Measurements from ENCODE around the gene AK1. TPM values are rescaled to one million over a fixed set of nuclear protein-coding genes. Genes with fewer than 3 reads are reported as not detected.

Gene AK1
- total and polyA plus RNA-seq, 9 of the 15 experiments (the other 6 are each of a cell fraction or from before 2014, with no cell fraction given) = 10.1 to 71.8 (median 39.0) TPM

DNA sequence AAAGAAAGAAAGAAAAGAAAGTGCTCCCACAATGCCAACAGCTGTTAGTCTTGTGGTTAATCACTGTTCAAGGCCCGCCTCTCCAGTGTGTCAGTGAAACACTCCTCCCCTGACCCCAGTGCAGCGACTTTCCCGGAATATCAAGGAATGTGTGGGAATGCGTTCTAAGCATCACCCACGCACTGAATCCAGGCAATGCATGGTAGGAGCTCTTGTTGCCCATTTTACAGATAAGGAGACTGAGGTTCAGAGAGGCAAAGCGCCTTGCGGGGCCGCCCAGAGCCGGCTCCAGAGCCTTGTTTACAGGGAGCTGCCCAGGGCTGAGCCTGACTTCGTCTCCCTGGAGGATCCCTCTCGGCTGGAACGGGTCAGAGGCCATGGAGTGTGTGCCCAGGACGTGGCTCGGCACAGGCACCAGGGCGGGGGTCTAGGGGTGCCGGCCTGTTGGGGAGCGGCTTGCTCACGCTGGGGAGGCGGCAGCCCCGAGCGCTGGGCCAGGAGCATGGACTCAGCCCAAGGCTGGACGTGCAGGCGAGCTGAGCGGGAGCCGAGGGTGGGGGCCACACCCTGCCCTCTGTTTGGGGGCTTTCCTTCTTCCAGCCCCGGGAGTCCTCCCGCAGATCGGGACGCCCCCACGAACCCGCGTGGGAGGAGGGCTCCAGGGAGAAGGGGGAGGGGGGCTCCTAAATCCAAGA is 21.1 kb upstream of the AK1 start (continued):
- TF ChIP-seq, protein P1, sequence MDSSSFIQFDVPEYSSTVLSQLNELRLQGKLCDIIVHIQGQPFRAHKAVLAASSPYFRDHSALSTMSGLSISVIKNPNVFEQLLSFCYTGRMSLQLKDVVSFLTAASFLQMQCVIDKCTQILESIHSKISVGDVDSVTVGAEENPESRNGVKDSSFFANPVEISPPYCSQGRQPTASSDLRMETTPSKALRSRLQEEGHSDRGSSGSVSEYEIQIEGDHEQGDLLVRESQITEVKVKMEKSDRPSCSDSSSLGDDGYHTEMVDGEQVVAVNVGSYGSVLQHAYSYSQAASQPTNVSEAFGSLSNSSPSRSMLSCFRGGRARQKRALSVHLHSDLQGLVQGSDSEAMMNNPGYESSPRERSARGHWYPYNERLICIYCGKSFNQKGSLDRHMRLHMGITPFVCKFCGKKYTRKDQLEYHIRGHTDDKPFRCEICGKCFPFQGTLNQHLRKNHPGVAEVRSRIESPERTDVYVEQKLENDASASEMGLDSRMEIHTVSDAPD (CRISPR knock-in tag; IDR thresholded peaks at IDR 0.05) = no peak
- no peak for TF ChIP-seq ZNF77 (CRISPR knock-in tag; IDR thresholded peaks at IDR 0.05)
- TF ChIP-seq, protein P2, sequence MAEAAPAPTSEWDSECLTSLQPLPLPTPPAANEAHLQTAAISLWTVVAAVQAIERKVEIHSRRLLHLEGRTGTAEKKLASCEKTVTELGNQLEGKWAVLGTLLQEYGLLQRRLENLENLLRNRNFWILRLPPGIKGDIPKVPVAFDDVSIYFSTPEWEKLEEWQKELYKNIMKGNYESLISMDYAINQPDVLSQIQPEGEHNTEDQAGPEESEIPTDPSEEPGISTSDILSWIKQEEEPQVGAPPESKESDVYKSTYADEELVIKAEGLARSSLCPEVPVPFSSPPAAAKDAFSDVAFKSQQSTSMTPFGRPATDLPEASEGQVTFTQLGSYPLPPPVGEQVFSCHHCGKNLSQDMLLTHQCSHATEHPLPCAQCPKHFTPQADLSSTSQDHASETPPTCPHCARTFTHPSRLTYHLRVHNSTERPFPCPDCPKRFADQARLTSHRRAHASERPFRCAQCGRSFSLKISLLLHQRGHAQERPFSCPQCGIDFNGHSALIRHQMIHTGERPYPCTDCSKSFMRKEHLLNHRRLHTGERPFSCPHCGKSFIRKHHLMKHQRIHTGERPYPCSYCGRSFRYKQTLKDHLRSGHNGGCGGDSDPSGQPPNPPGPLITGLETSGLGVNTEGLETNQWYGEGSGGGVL (CRISPR knock-in tag; IDR thresholded peaks at IDR 0.05) = no peak
- no peak for TF ChIP-seq KDM2B (CRISPR knock-in tag; IDR thresholded peaks at IDR 0.05)
- no peak for TF ChIP-seq NFE2L1 (tag; IDR thresholded peaks at IDR 0.05; ENCODE audit: borderline replicate concordance, low read depth)
- no peak for TF ChIP-seq MEF2A (IDR thresholded peaks at IDR 0.05; ENCODE audit: control insufficient read depth, low read depth, low read length)
- no peak for TF ChIP-seq FOXA1 (IDR thresholded peaks at IDR 0.05; ENCODE audit: borderline replicate concordance)
- TF ChIP-seq, protein P3, sequence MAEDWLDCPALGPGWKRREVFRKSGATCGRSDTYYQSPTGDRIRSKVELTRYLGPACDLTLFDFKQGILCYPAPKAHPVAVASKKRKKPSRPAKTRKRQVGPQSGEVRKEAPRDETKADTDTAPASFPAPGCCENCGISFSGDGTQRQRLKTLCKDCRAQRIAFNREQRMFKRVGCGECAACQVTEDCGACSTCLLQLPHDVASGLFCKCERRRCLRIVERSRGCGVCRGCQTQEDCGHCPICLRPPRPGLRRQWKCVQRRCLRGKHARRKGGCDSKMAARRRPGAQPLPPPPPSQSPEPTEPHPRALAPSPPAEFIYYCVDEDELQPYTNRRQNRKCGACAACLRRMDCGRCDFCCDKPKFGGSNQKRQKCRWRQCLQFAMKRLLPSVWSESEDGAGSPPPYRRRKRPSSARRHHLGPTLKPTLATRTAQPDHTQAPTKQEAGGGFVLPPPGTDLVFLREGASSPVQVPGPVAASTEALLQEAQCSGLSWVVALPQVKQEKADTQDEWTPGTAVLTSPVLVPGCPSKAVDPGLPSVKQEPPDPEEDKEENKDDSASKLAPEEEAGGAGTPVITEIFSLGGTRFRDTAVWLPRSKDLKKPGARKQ (CRISPR knock-in tag; IDR thresholded peaks at IDR 0.05) = no peak
- TF ChIP-seq ZSCAN32 (CRISPR knock-in tag; IDR thresholded peaks at IDR 0.05) = 0 out of 2 replicates have a peak, but pooled peaks have one; percentile 4
- no peak for TF ChIP-seq SLC30A9 (CRISPR knock-in tag; IDR thresholded peaks at IDR 0.05)
- TF ChIP-seq LARP7 (IDR thresholded peaks at IDR 0.05) = no peak
- no peak for TF ChIP-seq ZNF133 (CRISPR knock-in tag; IDR thresholded peaks at IDR 0.05)
- TF ChIP-seq CBFB (CRISPR knock-in tag; IDR thresholded peaks at IDR 0.05) = no peak
- TF ChIP-seq GATAD2B (IDR thresholded peaks at IDR 0.05; ENCODE audit: borderline replicate concordance) = 0 out of 2 replicates have a peak, but pooled peaks have one; percentile 31
- no peak for TF ChIP-seq MCM7 (IDR thresholded peaks at IDR 0.05)
- TF ChIP-seq SRSF1 (IDR thresholded peaks at IDR 0.05; ENCODE audit: low read depth, low read length) = no peak
- no peak for TF ChIP-seq ZKSCAN1 (IDR thresholded peaks at IDR 0.05; ENCODE audit: low read depth, low read length)
- TF ChIP-seq, protein P4, sequence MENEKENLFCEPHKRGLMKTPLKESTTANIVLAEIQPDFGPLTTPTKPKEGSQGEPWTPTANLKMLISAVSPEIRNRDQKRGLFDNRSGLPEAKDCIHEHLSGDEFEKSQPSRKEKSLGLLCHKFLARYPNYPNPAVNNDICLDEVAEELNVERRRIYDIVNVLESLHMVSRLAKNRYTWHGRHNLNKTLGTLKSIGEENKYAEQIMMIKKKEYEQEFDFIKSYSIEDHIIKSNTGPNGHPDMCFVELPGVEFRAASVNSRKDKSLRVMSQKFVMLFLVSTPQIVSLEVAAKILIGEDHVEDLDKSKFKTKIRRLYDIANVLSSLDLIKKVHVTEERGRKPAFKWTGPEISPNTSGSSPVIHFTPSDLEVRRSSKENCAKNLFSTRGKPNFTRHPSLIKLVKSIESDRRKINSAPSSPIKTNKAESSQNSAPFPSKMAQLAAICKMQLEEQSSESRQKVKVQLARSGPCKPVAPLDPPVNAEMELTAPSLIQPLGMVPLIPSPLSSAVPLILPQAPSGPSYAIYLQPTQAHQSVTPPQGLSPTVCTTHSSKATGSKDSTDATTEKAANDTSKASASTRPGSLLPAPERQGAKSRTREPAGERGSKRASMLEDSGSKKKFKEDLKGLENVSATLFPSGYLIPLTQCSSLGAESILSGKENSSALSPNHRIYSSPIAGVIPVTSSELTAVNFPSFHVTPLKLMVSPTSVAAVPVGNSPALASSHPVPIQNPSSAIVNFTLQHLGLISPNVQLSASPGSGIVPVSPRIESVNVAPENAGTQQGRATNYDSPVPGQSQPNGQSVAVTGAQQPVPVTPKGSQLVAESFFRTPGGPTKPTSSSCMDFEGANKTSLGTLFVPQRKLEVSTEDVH (IDR thresholded peaks at IDR 0.05; ENCODE audit: low read depth, partially characterized antibody) = no peak
- no peak for TF ChIP-seq DDX20 (tag; IDR thresholded peaks at IDR 0.05; ENCODE audit: low read depth)
- no peak for TF ChIP-seq RAD51 (IDR thresholded peaks at IDR 0.05; ENCODE audit: borderline replicate concordance, low read depth)
